ENCODE measurements around the gene SLC25A21. TPM values are rescaled to one million over a fixed set of nuclear protein-coding genes. Genes with fewer than 3 reads are reported as not detected.

SLC25A21 gene
- total RNA-seq, 5 donors from 2014 or later (not counting 1 experiment from before 2014, with no cell fraction given) = not detected

- H3K4me1 Mint-ChIP-seq = no peaks in the 10 kb centered on the region
- H3K27ac ChIP-seq (ENCODE audit: low read length) = no peak overlapping the region
- DNase-seq (no peak), ATAC-seq (replicated peaks in 1 of 4) (no peak)
- H3K9me3 ChIP-seq = no peaks in the 10 kb centered on the region
- no peak overlapping the region for H3K4me3 Mint-ChIP-seq
- H3K36me3 Mint-ChIP-seq = no peaks in the 10 kb centered on the region
- H3K36me3 ChIP-seq (ENCODE audit: control insufficient read depth in 2 of 2, extremely low read depth in 1 of 2, insufficient read depth in 1 of 2, low read length in 1 of 2) = no peaks in the 10 kb centered on the region
- ChIA-PET CTCF (no interaction called here), POLR2A (no interaction called here)
- H3K27me3 ChIP-seq (replicated peaks in 1 of 2; ENCODE audit: control insufficient read depth in 2 of 2, extremely low read depth in 1 of 2, insufficient read depth in 2 of 2, low read length in 1 of 2) = peaks cover 0 to 4% of the 10 kb centered on the region in 2 experiments
- H3K4me1 ChIP-seq (ENCODE audit: control insufficient read depth in 1 of 2, extremely low read depth in 1 of 2, insufficient read depth in 2 of 2, low read length in 2 of 2) = no peaks in the 10 kb centered on the region
- WGBS (ENCODE audit: insufficient coverage) = 77% methylated on average over 6 of the region's 7 CpGs
- H3K27ac Mint-ChIP-seq = no peak overlapping the region
- peaks cover 0 to 8% (median 0%) of the 10 kb centered on the region in 3 donors for H3K9me3 Mint-ChIP-seq
- H3K4me3 ChIP-seq (ENCODE audit: control insufficient read depth in 1 of 2, extremely low read depth in 1 of 2, low read length in 1 of 2) = no peak overlapping the region
- peaks cover 0 to 2% of the 10 kb centered on the region in 2 donors for H3K27me3 Mint-ChIP-seq
Measured at GRCh38 chr14:36719823-36720222, 452.6 kb downstream of the SLC25A21 start.

DNA sequence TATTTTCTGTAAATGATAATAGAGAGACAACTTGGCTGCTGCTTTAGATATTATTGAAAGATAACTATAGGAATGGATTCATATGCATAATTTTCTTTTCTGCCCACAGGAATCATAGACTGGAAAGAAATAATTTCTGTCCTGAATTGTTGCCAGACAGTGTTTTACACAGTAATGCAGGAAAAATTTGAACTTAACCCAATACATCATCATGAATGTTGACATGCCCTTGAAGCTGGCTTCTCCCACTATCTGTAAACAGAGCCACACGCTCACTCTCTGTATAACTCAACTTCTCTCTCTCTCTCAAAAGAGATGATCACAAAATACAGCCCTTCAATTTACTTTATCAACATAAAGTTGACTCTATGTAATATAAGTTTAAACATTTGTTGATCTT lies 454.2 kb downstream of the SLC25A21 start:
- H3K9me3 ChIP-seq = no peaks in the 10 kb centered on the region
- CTCF ChIA-PET = no interaction called here
- peaks cover 2 to 4% of the 10 kb centered on the region in 2 experiments for H3K27me3 ChIP-seq (replicated peaks in 1 of 2; ENCODE audit: control insufficient read depth in 2 of 2, extremely low read depth in 1 of 2, insufficient read depth in 2 of 2, low read length in 1 of 2)

GRCh38 chr14:36717363-36717762 lies 455.0 kb downstream of the SLC25A21 start:
- H3K27me3 ChIP-seq (replicated peaks in 1 of 2; ENCODE audit: control insufficient read depth in 2 of 2, extremely low read depth in 1 of 2, insufficient read depth in 2 of 2, low read length in 1 of 2) = peaks cover 2 to 4% of the 10 kb centered on the region in 2 experiments
- no peak overlapping the region for H3K27ac Mint-ChIP-seq
- DNase-seq = no peak
- ChIA-PET POLR2A (no interaction called here), CTCF (no interaction called here)
- no peak overlapping the region for H3K4me3 Mint-ChIP-seq
- H3K9me3 Mint-ChIP-seq = peaks cover 0 to 6% (median 0%) of the 10 kb centered on the region in 3 donors
- H3K27me3 Mint-ChIP-seq = no peaks in the 10 kb centered on the region
- 35% methylated on average over 2 of the region's 5 CpGs for WGBS (ENCODE audit: insufficient coverage)
- no peak for ATAC-seq (replicated peaks in 1 of 4)
- no peaks in the 10 kb centered on the region for H3K4me1 ChIP-seq (ENCODE audit: control insufficient read depth in 1 of 2, extremely low read depth in 1 of 2, insufficient read depth in 2 of 2, low read length in 2 of 2)
- no peak overlapping the region for H3K4me3 ChIP-seq (ENCODE audit: control insufficient read depth in 1 of 2, extremely low read depth in 1 of 2, low read length in 1 of 2)
- H3K36me3 ChIP-seq (ENCODE audit: control insufficient read depth in 2 of 2, extremely low read depth in 1 of 2, insufficient read depth in 1 of 2, low read length in 1 of 2) = no peaks in the 10 kb centered on the region
- H3K4me1 Mint-ChIP-seq = no peaks in the 10 kb centered on the region
- H3K27ac ChIP-seq (ENCODE audit: low read length) = no peak overlapping the region
- no peaks in the 10 kb centered on the region for H3K36me3 Mint-ChIP-seq
- H3K9me3 ChIP-seq = no peaks in the 10 kb centered on the region

More for the DNA sequence above, 454.2 kb downstream of the SLC25A21 start:
- no peak overlapping the region for H3K4me3 Mint-ChIP-seq
- no peak overlapping the region for H3K4me3 ChIP-seq (ENCODE audit: control insufficient read depth in 1 of 2, extremely low read depth in 1 of 2, low read length in 1 of 2)
- no peak for DNase-seq
- no peaks in the 10 kb centered on the region for H3K4me1 ChIP-seq (ENCODE audit: control insufficient read depth in 1 of 2, extremely low read depth in 1 of 2, insufficient read depth in 2 of 2, low read length in 2 of 2)
- no peaks in the 10 kb centered on the region for H3K36me3 ChIP-seq (ENCODE audit: control insufficient read depth in 2 of 2, extremely low read depth in 1 of 2, insufficient read depth in 1 of 2, low read length in 1 of 2)
- no CpG with 5 or more reads among the region's 1 CpG for WGBS (ENCODE audit: insufficient coverage)
- H3K4me1 Mint-ChIP-seq = no peaks in the 10 kb centered on the region
- no peak for ATAC-seq (replicated peaks in 1 of 4)
- no peak overlapping the region for H3K27ac ChIP-seq (ENCODE audit: low read length)
- peaks cover 0 to 8% (median 0%) of the 10 kb centered on the region in 3 donors for H3K9me3 Mint-ChIP-seq
- no peaks in the 10 kb centered on the region for H3K36me3 Mint-ChIP-seq
- H3K27me3 Mint-ChIP-seq = peaks cover 0 to 2% of the 10 kb centered on the region in 2 donors
- POLR2A ChIA-PET = no interaction called here
- no peak overlapping the region for H3K27ac Mint-ChIP-seq

DNA sequence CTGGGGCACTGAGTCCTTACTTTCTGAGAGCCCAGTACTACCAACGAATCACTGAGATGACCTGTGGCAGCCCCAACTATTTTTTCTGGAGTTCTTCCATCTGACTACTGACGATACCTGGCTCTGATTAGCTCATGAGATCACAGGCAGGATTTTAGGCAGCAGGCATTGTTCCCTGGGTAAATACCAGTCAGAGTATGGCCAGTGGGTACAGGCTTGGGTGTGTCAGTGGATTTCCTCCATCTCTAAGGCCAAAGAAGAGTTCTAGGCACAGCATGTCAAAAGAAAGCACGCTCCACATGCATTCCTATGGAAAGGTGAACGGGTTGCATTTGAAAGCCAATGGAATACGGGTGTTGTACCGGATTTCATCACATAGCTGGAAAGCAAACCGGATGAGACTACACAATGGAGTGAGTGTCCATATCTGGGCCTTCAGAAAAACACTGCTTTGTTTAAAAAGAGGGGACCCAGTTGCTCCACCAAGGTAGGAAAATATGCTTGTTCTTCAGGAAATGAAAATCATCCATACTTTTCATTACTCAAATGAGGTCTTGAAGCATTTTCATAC lies 455.7 kb downstream of the SLC25A21 start:
- Mint-ChIP-seq H3K9me3 (peaks cover 0 to 3% (median 0%) of the 10 kb centered on the region in 3 donors), H3K36me3 (no peaks in the 10 kb centered on the region), H3K4me1 (no peaks in the 10 kb centered on the region), H3K27me3 (no peaks in the 10 kb centered on the region), H3K27ac (no peak overlapping the region), H3K4me3 (no peak overlapping the region)
- ChIA-PET POLR2A (no interaction called here), CTCF (no interaction called here)
- H3K27me3 ChIP-seq (replicated peaks in 1 of 2; ENCODE audit: control insufficient read depth in 2 of 2, extremely low read depth in 1 of 2, insufficient read depth in 2 of 2, low read length in 1 of 2) = peaks cover 2 to 4% of the 10 kb centered on the region in 2 experiments
- H3K9me3 ChIP-seq = no peaks in the 10 kb centered on the region
- H3K27ac ChIP-seq (ENCODE audit: low read length) = no peak overlapping the region
- no peaks in the 10 kb centered on the region for H3K4me1 ChIP-seq (ENCODE audit: control insufficient read depth in 1 of 2, extremely low read depth in 1 of 2, insufficient read depth in 2 of 2, low read length in 2 of 2)
- DNase-seq (no peak), ATAC-seq (replicated peaks in 1 of 4) (no peak)
- H3K36me3 ChIP-seq (ENCODE audit: control insufficient read depth in 2 of 2, extremely low read depth in 1 of 2, insufficient read depth in 1 of 2, low read length in 1 of 2) = no peaks in the 10 kb centered on the region
- 73% methylated on average over 5 of the region's 7 CpGs for WGBS (ENCODE audit: insufficient coverage)
- no peak overlapping the region for H3K4me3 ChIP-seq (ENCODE audit: control insufficient read depth in 1 of 2, extremely low read depth in 1 of 2, low read length in 1 of 2)

DNA sequence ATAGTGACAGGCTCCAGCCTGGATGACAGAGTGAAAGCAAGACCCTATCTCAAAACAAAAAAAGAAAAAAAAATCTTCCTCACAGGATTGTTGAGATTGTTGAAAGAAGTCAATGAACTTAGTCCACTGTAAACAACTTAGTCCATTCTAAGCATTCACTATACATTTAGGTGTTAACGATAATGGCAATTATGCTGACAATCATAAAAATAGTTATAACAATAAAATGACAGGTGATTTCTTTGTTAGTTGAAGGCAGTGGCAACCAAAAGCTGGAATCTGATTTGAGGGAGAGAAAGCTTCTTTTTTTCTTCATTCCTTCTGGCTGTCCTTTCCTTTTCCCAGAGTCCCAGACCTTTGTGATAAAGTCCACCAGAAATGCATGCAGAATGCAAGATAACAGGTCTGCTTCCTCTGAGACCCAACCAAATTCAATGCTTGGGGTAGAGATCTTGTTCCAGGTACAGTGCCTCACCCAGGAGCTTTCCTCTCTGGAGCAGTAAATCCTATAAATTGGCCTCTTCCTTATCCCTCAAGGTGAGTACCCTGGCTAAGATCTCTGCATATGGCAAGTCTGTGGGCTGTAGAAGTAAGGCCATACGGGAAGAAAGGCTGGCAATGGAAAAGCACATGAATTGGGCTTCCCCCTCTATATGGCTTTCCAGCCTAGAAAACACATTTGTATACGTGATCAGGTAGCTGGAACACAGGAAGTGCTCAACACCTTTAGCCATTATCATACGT lies 458.3 kb downstream of the SLC25A21 start:
- no peaks in the 10 kb centered on the region for H3K27me3 Mint-ChIP-seq
- H3K36me3 Mint-ChIP-seq = no peaks in the 10 kb centered on the region
- H3K4me1 Mint-ChIP-seq = no peaks in the 10 kb centered on the region
- no CpG with 5 or more reads among the region's 4 CpGs for WGBS (ENCODE audit: insufficient coverage)
- peaks cover 0 to 2% of the 10 kb centered on the region in 2 experiments for H3K27me3 ChIP-seq (replicated peaks in 1 of 2; ENCODE audit: control insufficient read depth in 2 of 2, extremely low read depth in 1 of 2, insufficient read depth in 2 of 2, low read length in 1 of 2)
- H3K36me3 ChIP-seq (ENCODE audit: control insufficient read depth in 2 of 2, extremely low read depth in 1 of 2, insufficient read depth in 1 of 2, low read length in 1 of 2) = no peaks in the 10 kb centered on the region
- ATAC-seq (replicated peaks in 1 of 4) = no peak
- H3K9me3 Mint-ChIP-seq = no peaks in the 10 kb centered on the region
- no peak overlapping the region for H3K4me3 ChIP-seq (ENCODE audit: control insufficient read depth in 1 of 2, extremely low read depth in 1 of 2, low read length in 1 of 2)
- no peaks in the 10 kb centered on the region for H3K9me3 ChIP-seq
- CTCF ChIA-PET = no interaction called here
- DNase-seq = no peak
- no peak overlapping the region for H3K27ac ChIP-seq (ENCODE audit: low read length)
- no peak overlapping the region for H3K27ac Mint-ChIP-seq
- POLR2A ChIA-PET = no interaction called here
- no peak overlapping the region for H3K4me3 Mint-ChIP-seq
- H3K4me1 ChIP-seq (ENCODE audit: control insufficient read depth in 1 of 2, extremely low read depth in 1 of 2, insufficient read depth in 2 of 2, low read length in 2 of 2) = no peaks in the 10 kb centered on the region

DNA sequence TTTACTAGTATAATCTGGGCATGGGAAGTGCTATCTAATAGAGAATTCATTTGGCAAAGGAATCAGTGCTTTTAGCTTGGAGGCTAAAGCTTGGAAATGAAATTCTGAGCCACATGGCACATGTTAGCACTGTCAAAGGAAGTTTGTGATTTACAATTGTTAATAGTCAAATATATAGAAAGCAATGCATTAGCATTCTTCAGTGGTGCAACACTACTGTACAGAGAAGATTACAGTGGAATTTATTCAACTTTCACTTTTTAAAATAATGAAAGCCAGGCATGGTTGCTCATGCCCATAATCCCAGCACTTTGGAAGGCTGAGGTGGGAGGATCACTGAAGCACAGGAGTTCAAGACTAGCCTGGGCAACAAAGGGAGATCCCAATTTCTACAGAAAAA lies 464.8 kb downstream of the SLC25A21 start:
- ATAC-seq (replicated peaks in 1 of 4) = no peak
- Histone ChIP-seq H3K27me3 (replicated peaks in 1 of 2; ENCODE audit: control insufficient read depth in 2 of 2, extremely low read depth in 1 of 2, insufficient read depth in 2 of 2, low read length in 1 of 2) (no peaks in the 10 kb centered on the region), H3K36me3 (ENCODE audit: control insufficient read depth in 2 of 2, extremely low read depth in 1 of 2, insufficient read depth in 1 of 2, low read length in 1 of 2) (no peaks in the 10 kb centered on the region), H3K4me1 (ENCODE audit: control insufficient read depth in 1 of 2, extremely low read depth in 1 of 2, insufficient read depth in 2 of 2, low read length in 2 of 2) (no peaks in the 10 kb centered on the region), H3K27ac (ENCODE audit: low read length) (no peak overlapping the region), H3K4me3 (ENCODE audit: control insufficient read depth in 1 of 2, extremely low read depth in 1 of 2, low read length in 1 of 2) (no peak overlapping the region), H3K9me3 (no peaks in the 10 kb centered on the region)
- H3K27ac Mint-ChIP-seq = no peak overlapping the region
- no peaks in the 10 kb centered on the region for H3K27me3 Mint-ChIP-seq
- H3K4me3 Mint-ChIP-seq = no peak overlapping the region
- H3K9me3 Mint-ChIP-seq = peaks cover 0 to 5% (median 0%) of the 10 kb centered on the region in 3 donors
- ChIA-PET POLR2A (no interaction called here), CTCF (no interaction called here)
- DNase-seq = no peak
- H3K4me1 Mint-ChIP-seq = no peaks in the 10 kb centered on the region
- no peaks in the 10 kb centered on the region for H3K36me3 Mint-ChIP-seq
